ENCODE results near the gene NUP37. TPM values are rescaled to one million over a fixed set of nuclear protein-coding genes. Genes with fewer than 3 reads are reported as not detected.

NUP37 gene
- total and polyA plus RNA-seq, 2 of the 13 experiments (the other 11 are each of a cell fraction or from before 2014, with no cell fraction given): 50.6 to 80.1 TPM

- TF ChIP-seq ZNF709 (CRISPR knock-in tag; IDR thresholded peaks at IDR 0.05) (peak; percentile 18; the same call in 1 of the 2 replicates), ZNF782 (CRISPR knock-in tag; IDR thresholded peaks at IDR 0.05; ENCODE audit: borderline replicate concordance) (peak; percentile 48; the same call in 1 of the 2 replicates), ZFP36L1 (CRISPR knock-in tag; IDR thresholded peaks at IDR 0.05) (peak; percentile 98), NR0B2 (CRISPR knock-in tag; IDR thresholded peaks at IDR 0.05) (0 out of 2 replicates have a peak, but pooled peaks have one; percentile 44), ONECUT2 (CRISPR knock-in tag; IDR thresholded peaks at IDR 0.05) (0 out of 2 replicates have a peak, but pooled peaks have one; percentile 16), ZNF747 (CRISPR knock-in tag; IDR thresholded peaks at IDR 0.05; ENCODE audit: borderline replicate concordance) (peak; percentile 92), HOXA9 (CRISPR knock-in tag; IDR thresholded peaks at IDR 0.05; ENCODE audit: borderline replicate concordance) (peak; percentile 58; the same call in 1 of the 2 replicates), ZNF468 (CRISPR knock-in tag; IDR thresholded peaks at IDR 0.05) (peak; percentile 81; the same call in 1 of the 2 replicates), ZSCAN31 (CRISPR knock-in tag; IDR thresholded peaks at IDR 0.05; ENCODE audit: low read depth) (peak; percentile 99), MLX (CRISPR knock-in tag; IDR thresholded peaks at IDR 0.05) (no peak), ZNF138 (CRISPR knock-in tag; IDR thresholded peaks at IDR 0.05; ENCODE audit: low read depth) (peak; percentile 47; the same call in 1 of the 2 replicates), ZSCAN21 (CRISPR knock-in tag; IDR thresholded peaks at IDR 0.05; ENCODE audit: borderline replicate concordance) (peak; percentile 68; the same call in 1 of the 2 replicates), STAT5B (CRISPR knock-in tag; IDR thresholded peaks at IDR 0.05) (0 out of 2 replicates have a peak, but pooled peaks have one; percentile 50), ZNF484 (CRISPR knock-in tag; IDR thresholded peaks at IDR 0.05; ENCODE audit: borderline replicate concordance, low read depth) (no peak), ZNF780A (CRISPR knock-in tag; IDR thresholded peaks at IDR 0.05) (no peak), GABPB1 (CRISPR knock-in tag; IDR thresholded peaks at IDR 0.05) (peak; percentile 100), CTCF (CRISPR knock-in tag; IDR thresholded peaks at IDR 0.05) (peak; percentile 41), ZNF619 (CRISPR knock-in tag; IDR thresholded peaks at IDR 0.05) (no peak), RARA (CRISPR knock-in tag; IDR thresholded peaks at IDR 0.05) (peak; percentile 40; the same call in 1 of the 2 replicates), CHD4 (IDR thresholded peaks at IDR 0.05; ENCODE audit: borderline replicate concordance, low read length) (no peak), ZNF292 (CRISPR knock-in tag; IDR thresholded peaks at IDR 0.05; ENCODE audit: borderline replicate concordance, low read depth) (peak; percentile 76), KMT2B (CRISPR knock-in tag; IDR thresholded peaks at IDR 0.05) (peak; percentile 99), ZNF207 (IDR thresholded peaks at IDR 0.05; ENCODE audit: borderline replicate concordance) (no peak)
Measured at GRCh38 chr12:102119674-102120563, at the start of gene NUP37, which contains the start of gene PARPBP (continued).
